Vagina (tissue), 2 donors: ENCODE measurements around the gene MARVELD1. TPM values are rescaled to one million over a fixed set of nuclear protein-coding genes. Genes with fewer than 3 reads are reported as not detected.
A peak's percentile ranks its signal among the peaks of the same experiment; 100 is the strongest.

Source experiments
- DNase-seq, 2 donors: peaks; one replicate each; pipeline ENCODE4 v3.0.0-alpha.2; 2017; ENCODE audit errors: extremely low spot score in 2 of 2
- H3K27ac ChIP-seq: fragments of 200-600 bp; sonication (generic); one replicate; pipeline ENCODE4 v1.5.1; 2019
- H3K27me3 ChIP-seq: fragments of 200-600 bp; sonication (generic); one replicate; pipeline ENCODE4 v1.5.1; 2019
- H3K36me3 ChIP-seq, 2 donors: fragments of 200-600 bp; sonication (generic); one replicate each; pipeline ENCODE4 v1.5.1; 2017 to 2019
- H3K4me1 ChIP-seq: fragments of 200-600 bp; sonication (generic); one replicate; pipeline ENCODE4 v1.5.1; 2019
- H3K4me3 ChIP-seq, 2 donors: fragments of 200-600 bp; sonication (generic); 1 replicate in 1 of 2; 2 replicates in 1 of 2; pipeline ENCODE4 v1.5.1; 2016 to 2019
- H3K9me3 ChIP-seq: fragments of 200-600 bp; sonication (generic); one replicate; pipeline ENCODE4 v1.5.1; 2019
- POLR2A ChIP-seq, 2 donors: fragments of 450-650 bp; IDR thresholded peaks; one replicate each; pipeline ENCODE4 v1.6.1; 2017; ENCODE audit warnings: antibody characterized with exemption in 2 of 2, mild to moderate bottlenecking in 2 of 2, moderate library complexity in 2 of 2
- POLR2AphosphoS5 ChIP-seq, 2 donors: sonication (generic); formaldehyde crosslinking; IDR thresholded peaks; one replicate each; pipeline ENCODE4 v1.9.0; 2017; ENCODE audit warnings: antibody characterized with exemption in 2 of 2, mild to moderate bottlenecking in 2 of 2, low read depth in 1 of 2; ENCODE audit not compliant: insufficient read depth in 1 of 2
- intact Hi-C: fragments of 100-400 bp; cut with DNase I; formaldehyde crosslinking; loops from one replicate; pipeline ENCODE4 v1.15.1; 2023
- total RNA-seq: library from RNA; depleted of rRNA; stranded (reverse); fragments of >200 nt; gene quantifications from one replicate; pipeline ENCODE4 v1.2.3, GENCODE V29; 2016
- TF ChIP-seq, protein P1 (sequence below), 3 experiments: fragments of 450-650 bp in 2 of 3; fragments of 200-600 bp in 1 of 3; sonication (generic) in 1 of 3; IDR thresholded peaks; one replicate each; pipeline ENCODE4 v1.5.1; 2017 to 2019; ENCODE audit warnings: antibody characterized with exemption in 3 of 3, mild to moderate bottlenecking in 2 of 3, moderate library complexity in 2 of 3

Gene MARVELD1
- total RNA-seq, 1 donor from 2014 or later: 24.1 TPM

DNA sequence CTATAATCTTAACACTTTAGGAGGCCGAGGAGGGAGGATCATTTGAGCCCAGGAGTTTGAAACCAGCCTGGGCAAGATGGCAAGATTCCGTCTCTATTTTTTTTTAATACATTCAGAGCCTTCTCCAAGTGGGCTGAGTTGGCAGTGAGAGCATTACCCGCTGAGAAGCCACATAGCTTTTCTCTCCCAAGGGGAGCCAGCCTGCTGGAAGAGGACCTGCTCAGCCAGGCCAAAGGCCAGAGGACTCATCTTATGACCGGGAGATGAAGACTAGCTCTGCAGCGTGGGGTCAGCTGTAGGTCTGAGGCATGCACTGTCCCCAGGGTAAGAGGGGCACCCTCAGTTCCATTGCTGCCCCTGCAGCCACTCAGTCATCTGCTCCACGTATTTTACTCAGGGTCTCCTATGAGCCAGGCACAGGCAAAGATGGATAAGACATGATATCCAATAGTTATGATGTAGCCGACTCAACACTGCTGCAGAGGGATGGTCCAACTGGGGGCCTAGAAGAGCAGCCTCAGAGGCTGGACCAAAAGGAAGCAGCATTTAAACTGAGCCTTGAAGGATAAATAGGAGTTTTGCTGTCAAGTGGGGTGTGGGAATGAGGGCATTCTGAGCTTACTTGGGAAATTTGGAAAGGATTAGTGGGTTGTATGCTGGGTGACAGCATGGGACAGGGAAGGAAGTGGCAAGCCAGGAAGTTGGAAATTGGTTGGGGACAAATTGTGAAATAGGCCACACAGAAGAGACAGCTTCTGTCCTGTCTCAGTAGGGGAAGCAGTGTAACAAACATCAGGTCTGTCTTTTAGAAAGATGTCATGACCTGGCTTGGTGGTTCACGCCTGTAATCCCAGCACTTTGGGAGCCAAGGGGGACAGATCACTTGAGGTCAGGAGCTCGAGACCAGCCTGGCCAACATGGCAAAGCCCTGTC is 1.6 kb upstream of the MARVELD1 start:
- no peak for TF ChIP-seq POLR2A (IDR thresholded peaks at IDR 0.05)
- no peaks in the 10 kb centered on the region for H3K9me3 ChIP-seq
- no peak overlapping the region for H3K4me3 ChIP-seq
- peaks cover 64% of the 10 kb centered on the region for H3K4me1 ChIP-seq
- H3K36me3 ChIP-seq: no peaks in the 10 kb centered on the region
- H3K27ac ChIP-seq: peak overlapping the region; percentile 97
- no peaks in the 10 kb centered on the region for H3K27me3 ChIP-seq
- DNase-seq: no peak
- intact Hi-C loops: no loop called here

DNA sequence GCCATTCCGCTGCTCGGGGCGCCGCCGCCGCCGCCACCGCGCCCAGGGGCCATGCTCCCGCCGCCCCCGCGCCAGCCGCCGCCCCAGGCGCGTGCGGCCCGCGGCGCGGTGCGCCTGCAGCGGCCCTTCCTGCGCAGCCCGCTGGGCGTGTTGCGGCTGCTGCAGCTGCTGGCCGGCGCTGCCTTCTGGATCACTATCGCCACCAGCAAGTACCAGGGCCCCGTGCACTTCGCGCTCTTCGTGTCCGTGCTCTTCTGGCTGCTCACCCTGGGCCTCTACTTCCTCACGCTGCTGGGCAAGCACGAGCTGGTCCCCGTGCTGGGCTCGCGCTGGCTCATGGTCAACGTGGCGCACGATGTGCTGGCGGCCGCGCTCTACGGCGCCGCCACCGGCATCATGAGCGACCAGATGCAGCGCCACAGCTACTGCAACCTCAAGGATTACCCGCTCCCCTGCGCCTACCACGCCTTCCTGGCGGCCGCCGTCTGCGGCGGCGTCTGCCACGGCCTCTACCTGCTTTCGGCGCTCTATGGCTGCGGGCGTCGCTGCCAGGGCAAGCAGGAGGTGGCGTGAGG is 383 bp downstream of the MARVELD1 start:
- peaks cover 0 to 10% of the 10 kb centered on the region in 2 donors for H3K36me3 ChIP-seq
- peak overlapping the region; percentile 97 for H3K27ac ChIP-seq
- H3K4me3 ChIP-seq: peak overlapping the region; percentile 74
- no peak for DNase-seq
- TF ChIP-seq, protein P1, sequence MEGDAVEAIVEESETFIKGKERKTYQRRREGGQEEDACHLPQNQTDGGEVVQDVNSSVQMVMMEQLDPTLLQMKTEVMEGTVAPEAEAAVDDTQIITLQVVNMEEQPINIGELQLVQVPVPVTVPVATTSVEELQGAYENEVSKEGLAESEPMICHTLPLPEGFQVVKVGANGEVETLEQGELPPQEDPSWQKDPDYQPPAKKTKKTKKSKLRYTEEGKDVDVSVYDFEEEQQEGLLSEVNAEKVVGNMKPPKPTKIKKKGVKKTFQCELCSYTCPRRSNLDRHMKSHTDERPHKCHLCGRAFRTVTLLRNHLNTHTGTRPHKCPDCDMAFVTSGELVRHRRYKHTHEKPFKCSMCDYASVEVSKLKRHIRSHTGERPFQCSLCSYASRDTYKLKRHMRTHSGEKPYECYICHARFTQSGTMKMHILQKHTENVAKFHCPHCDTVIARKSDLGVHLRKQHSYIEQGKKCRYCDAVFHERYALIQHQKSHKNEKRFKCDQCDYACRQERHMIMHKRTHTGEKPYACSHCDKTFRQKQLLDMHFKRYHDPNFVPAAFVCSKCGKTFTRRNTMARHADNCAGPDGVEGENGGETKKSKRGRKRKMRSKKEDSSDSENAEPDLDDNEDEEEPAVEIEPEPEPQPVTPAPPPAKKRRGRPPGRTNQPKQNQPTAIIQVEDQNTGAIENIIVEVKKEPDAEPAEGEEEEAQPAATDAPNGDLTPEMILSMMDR (IDR thresholded peaks at IDR 0.05): no peak
- TF ChIP-seq POLR2A (IDR thresholded peaks at IDR 0.05) (no peak), POLR2AphosphoS5 (IDR thresholded peaks at IDR 0.05; ENCODE audit: insufficient read depth in 1 of 2, low read depth in 1 of 2) (no peak)
- H3K4me1 ChIP-seq: peaks cover 75% of the 10 kb centered on the region
- H3K27me3 ChIP-seq: no peaks in the 10 kb centered on the region
- H3K9me3 ChIP-seq: no peaks in the 10 kb centered on the region
- intact Hi-C loops: no loop called here

DNA sequence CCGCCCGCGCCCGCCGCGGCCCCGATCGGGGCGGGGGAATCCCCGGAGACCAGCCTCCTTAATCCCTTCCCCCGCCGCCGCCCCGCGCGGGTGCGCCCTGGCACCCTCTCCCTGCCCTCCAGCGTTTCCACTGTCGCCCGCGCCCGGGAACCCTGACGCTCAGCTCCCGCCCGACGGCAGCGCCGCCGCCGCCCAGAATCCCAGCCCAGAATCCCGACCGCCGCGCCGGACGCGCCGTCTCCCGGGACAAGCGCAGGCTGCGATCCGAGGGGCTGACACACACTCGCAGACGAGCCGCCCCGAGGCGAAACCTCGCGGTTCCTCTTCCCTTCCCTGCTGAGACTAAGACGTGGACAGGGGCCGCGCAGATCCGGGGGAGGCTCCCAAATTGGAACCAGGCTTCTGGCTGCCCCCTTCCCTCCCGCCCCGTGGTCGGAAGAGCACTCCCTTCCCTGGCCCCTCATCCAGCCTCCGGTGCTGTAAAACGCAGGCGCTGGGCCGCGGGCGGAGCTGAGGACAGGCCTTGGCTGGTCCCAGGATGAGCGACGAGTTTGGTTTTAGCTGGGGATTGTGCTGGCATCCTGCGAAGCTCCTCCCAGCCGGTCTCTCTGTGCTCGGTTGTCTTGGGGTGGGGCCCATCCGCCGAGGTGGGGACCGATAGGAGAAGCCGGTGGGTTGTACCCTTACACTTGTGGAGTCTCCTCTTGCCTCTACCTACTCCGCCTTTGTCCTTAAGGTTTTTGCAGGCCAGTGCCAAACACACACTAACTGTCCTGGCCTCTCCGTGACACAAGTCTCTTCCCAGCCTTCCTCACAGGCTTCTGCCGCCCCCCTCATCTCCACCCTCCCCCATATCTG is 1.1 kb downstream of the MARVELD1 start:
- Histone ChIP-seq H3K9me3 (no peaks in the 10 kb centered on the region), H3K27ac (peak overlapping the region; percentile 97), H3K4me1 (peaks cover 75% of the 10 kb centered on the region), H3K36me3 (peaks cover 0 to 10% of the 10 kb centered on the region in 2 donors), H3K4me3 (peak overlapping the region; percentile 74), H3K27me3 (no peaks in the 10 kb centered on the region)
- peak in 1 of 2 donors; percentile 96 for DNase-seq
- TF ChIP-seq, protein P1 (IDR thresholded peaks at IDR 0.05): no peak
- TF ChIP-seq POLR2A (IDR thresholded peaks at IDR 0.05): peak in 1 of 2 donors; percentile 52
- TF ChIP-seq POLR2AphosphoS5 (IDR thresholded peaks at IDR 0.05; ENCODE audit: insufficient read depth in 1 of 2, low read depth in 1 of 2): peak; percentile 62 to 93
- intact Hi-C loops: no loop called here

DNA sequence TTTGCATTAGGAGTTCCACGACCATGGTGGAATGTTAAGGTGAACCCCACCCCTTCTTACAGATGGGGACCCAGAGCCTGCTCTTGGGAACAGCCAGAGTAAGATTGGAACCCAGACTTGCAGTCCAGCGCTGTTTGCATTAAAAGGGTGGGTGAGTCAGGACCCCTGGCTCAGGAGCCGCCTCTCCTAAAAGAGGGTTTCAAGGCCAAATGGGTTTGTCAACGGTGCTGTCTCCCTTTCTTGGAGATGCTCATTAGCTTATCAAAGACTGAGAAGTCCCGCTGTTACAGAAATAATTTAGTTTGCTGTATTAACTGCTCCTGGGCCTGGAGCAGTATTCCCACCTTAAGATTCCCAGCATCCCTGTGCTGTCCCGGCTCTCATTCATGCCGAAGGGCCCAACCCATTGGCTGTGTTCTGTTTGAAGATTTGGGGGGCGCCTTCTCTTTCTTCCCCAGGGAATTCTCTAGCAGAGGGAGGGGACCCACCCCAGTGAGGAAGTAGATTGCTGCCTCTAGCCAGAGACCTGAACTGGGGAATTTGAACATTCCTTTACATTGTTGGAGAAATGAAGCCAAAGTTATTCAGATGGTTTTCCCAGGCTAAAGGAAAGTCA is 1.8 kb downstream of the MARVELD1 start:
- H3K36me3 ChIP-seq: peaks cover 0 to 10% of the 10 kb centered on the region in 2 donors
- DNase-seq: no peak
- H3K9me3 ChIP-seq: no peaks in the 10 kb centered on the region
- peaks cover 75% of the 10 kb centered on the region for H3K4me1 ChIP-seq
- peak overlapping the region; percentile 74 for H3K4me3 ChIP-seq
- H3K27me3 ChIP-seq: no peaks in the 10 kb centered on the region
- peak overlapping the region; percentile 97 for H3K27ac ChIP-seq
- intact Hi-C loops: no loop called here
- TF ChIP-seq POLR2AphosphoS5 (IDR thresholded peaks at IDR 0.05; ENCODE audit: insufficient read depth in 1 of 2, low read depth in 1 of 2) (no peak), POLR2A (IDR thresholded peaks at IDR 0.05) (no peak)
- TF ChIP-seq, protein P1 (IDR thresholded peaks at IDR 0.05): no peak

DNA sequence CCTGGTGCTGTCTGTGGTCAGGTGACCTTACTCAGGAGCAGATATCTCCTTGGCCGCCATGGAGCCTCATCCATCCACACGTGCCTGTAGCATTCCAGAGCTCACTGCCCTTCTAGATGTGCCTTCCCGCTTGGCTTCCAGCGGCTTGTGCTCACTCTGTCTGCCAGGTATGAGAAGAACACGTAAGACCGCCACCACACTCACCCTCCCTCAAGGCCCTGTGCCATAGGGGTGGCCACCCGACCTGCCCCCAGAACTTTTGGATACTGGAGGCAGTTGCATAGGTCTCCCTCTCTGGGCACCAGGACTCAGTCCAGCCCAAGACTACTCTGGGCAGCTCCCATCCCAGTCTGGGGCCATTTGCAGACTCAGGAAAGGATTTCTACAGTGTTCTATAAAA is 4.1 kb downstream of the MARVELD1 start:
- no peaks in the 10 kb centered on the region for H3K27me3 ChIP-seq
- peaks cover 0 to 10% of the 10 kb centered on the region in 2 donors for H3K36me3 ChIP-seq
- H3K4me1 ChIP-seq: peaks cover 72% of the 10 kb centered on the region
- H3K9me3 ChIP-seq: no peaks in the 10 kb centered on the region
- TF ChIP-seq POLR2A (IDR thresholded peaks at IDR 0.05): no peak
- TF ChIP-seq, protein P1 (IDR thresholded peaks at IDR 0.05): no peak
- no peak for TF ChIP-seq POLR2AphosphoS5 (IDR thresholded peaks at IDR 0.05; ENCODE audit: insufficient read depth in 1 of 2, low read depth in 1 of 2)
- intact Hi-C loops: no loop called here
- DNase-seq: no peak
- H3K4me3 ChIP-seq: no peak overlapping the region
- peak overlapping the region; percentile 97 for H3K27ac ChIP-seq
